HepG2 (cell line): Measurements from ENCODE around the gene HSD3B7. TPM values are rescaled to one million over a fixed set of nuclear protein-coding genes. Genes with fewer than 3 reads are reported as not detected.

ENCODE experiments used
- ATRX ChIP-seq: sonication (generic); formaldehyde crosslinking; IDR thresholded peaks from 2 replicates; pipeline ENCODE4 v1.4.0; 2020; ENCODE audit warnings: missing genetic modification reagents, borderline replicate concordance
- EEA1 ChIP-seq: sonication (generic); formaldehyde crosslinking; IDR thresholded peaks from 2 replicates; pipeline ENCODE4 v1.5.1; 2020; ENCODE audit warnings: mild to moderate bottlenecking, missing genetic modification reagents, borderline replicate concordance
- FOXJ3 ChIP-seq: sonication (generic); formaldehyde crosslinking; IDR thresholded peaks from 2 replicates; pipeline ENCODE4 v1.4.0; 2020; ENCODE audit warnings: missing genetic modification reagents, mild to moderate bottlenecking, borderline replicate concordance
- GFI1 ChIP-seq: sonication (generic); formaldehyde crosslinking; IDR thresholded peaks from 2 replicates; pipeline ENCODE4 v1.5.0; 2020; ENCODE audit warnings: missing genetic modification reagents, mild to moderate bottlenecking, borderline replicate concordance
- HIVEP1 ChIP-seq: sonication (generic); formaldehyde crosslinking; IDR thresholded peaks from 2 replicates; pipeline ENCODE4 v1.4.0; 2020; ENCODE audit warnings: mild to moderate bottlenecking, missing genetic modification reagents
- IKZF1 ChIP-seq: fragments of 450-650 bp; IDR thresholded peaks from 2 replicates; pipeline ENCODE4 v1.7.1; 2016
- KLF11 ChIP-seq: IDR thresholded peaks from 2 replicates; pipeline ENCODE4 v1.6.1; 2016; ENCODE audit warnings: missing compliant biosample characterization
- MIER2 ChIP-seq: IDR thresholded peaks from 2 replicates; pipeline ENCODE4 v1.6.1; 2016; ENCODE audit warnings: missing biosample characterization, missing genetic modification reagents
- NCOA5 ChIP-seq: sonication (generic); formaldehyde crosslinking; IDR thresholded peaks from 2 replicates; pipeline ENCODE4 v1.4.0; 2020; ENCODE audit warnings: missing genetic modification reagents
- NKX3-1 ChIP-seq: sonication (generic); formaldehyde crosslinking; IDR thresholded peaks from 2 replicates; pipeline ENCODE4 v1.5.0; 2020; ENCODE audit warnings: missing genetic modification reagents
- XBP1 ChIP-seq: sonication (generic); formaldehyde crosslinking; IDR thresholded peaks from 2 replicates; pipeline ENCODE4 v1.5.0; 2020; ENCODE audit warnings: missing genetic modification reagents
- XRCC5 ChIP-seq: fragments of 200-400 bp; formaldehyde crosslinking; optimal IDR thresholded peaks from 2 replicates; pipeline ENCODE3; 2017; ENCODE audit warnings: mild to moderate bottlenecking, low read length
- ZNF234 ChIP-seq: sonication (generic); formaldehyde crosslinking; conservative IDR thresholded peaks from 2 replicates; pipeline ENCODE4 v1.5.1; 2020; ENCODE audit warnings: mild to moderate bottlenecking, missing genetic modification reagents
- ZNF772 ChIP-seq: sonication (generic); formaldehyde crosslinking; IDR thresholded peaks from 2 replicates; pipeline ENCODE4 v1.5.0; 2020; ENCODE audit warnings: mild to moderate bottlenecking, missing genetic modification reagents
- polyA plus RNA-seq, 8 experiments: library from polyadenylated mRNA; depleted of rRNA in 3 of 8; stranded (reverse) in 7 of 8; unstranded in 1 of 8; fragments of >200 nt; fragmentation: Illumina TruSeq in 4 of 8; extraction: Trizol in 4 of 8; gene quantifications; 2 replicates each; pipeline versions ENCODE4 v1.2.1 to v1.2.3, GENCODE V29; 2011 to 2016; ENCODE audit warnings: low read depth in 4 of 8, missing spikeins in 1 of 8, mixed read lengths in 1 of 8; ENCODE audit not compliant: insufficient read depth in 1 of 8
- total RNA-seq, 5 experiments: library from RNA; depleted of rRNA; stranded (reverse); fragments of >200 nt; fragmentation: Illumina TruSeq; extraction: Trizol; gene quantifications; 2 replicates each; pipeline ENCODE4 v1.2.3, GENCODE V29; 2016; ENCODE audit warnings: low read depth in 1 of 5
- TF ChIP-seq, protein P1 (sequence below): sonication (generic); formaldehyde crosslinking; IDR thresholded peaks from 2 replicates; pipeline ENCODE4 v1.4.0; 2020; ENCODE audit warnings: missing genetic modification reagents
- TF ChIP-seq, protein P2 (sequence below): sonication (generic); formaldehyde crosslinking; conservative IDR thresholded peaks from 2 replicates; pipeline ENCODE4 v1.8.1; 2023; ENCODE audit warnings: missing genetic modification reagents
- TF ChIP-seq, protein P3 (sequence below): sonication (generic); formaldehyde crosslinking; IDR thresholded peaks from 2 replicates; pipeline ENCODE4 v1.4.0; 2020; ENCODE audit warnings: mild to moderate bottlenecking, missing genetic modification reagents
- TF ChIP-seq, protein P4 (sequence below): sonication (generic); formaldehyde crosslinking; IDR thresholded peaks from 2 replicates; pipeline ENCODE4 v1.5.0; 2020; ENCODE audit warnings: missing genetic modification reagents, mild to moderate bottlenecking, borderline replicate concordance
- TF ChIP-seq, protein P5 (sequence below): sonication (generic); formaldehyde crosslinking; IDR thresholded peaks from 2 replicates; pipeline ENCODE4 v1.4.0; 2020; ENCODE audit warnings: missing genetic modification reagents
- TF ChIP-seq, protein P6 (sequence below), 2 experiments: fragments of 450-650 bp in 1 of 2; sonication (generic) in 1 of 2; formaldehyde crosslinking; IDR thresholded peaks; 2 replicates each; pipeline versions ENCODE4 v1.5.0 to v1.8.0; 2020 to 2022; ENCODE audit warnings: mild to moderate bottlenecking in 1 of 2, missing genetic modification reagents in 1 of 2
- TF ChIP-seq, protein P7 (sequence below): sonication (generic); formaldehyde crosslinking; IDR thresholded peaks from 2 replicates; pipeline ENCODE4 v1.4.0; 2020; ENCODE audit warnings: missing genetic modification reagents, borderline replicate concordance

Gene HSD3B7
- total and polyA plus RNA-seq, 2 of the 13 experiments (the other 11 are each of a cell fraction or from before 2014, with no cell fraction given) = 32.9 to 69.7 TPM

DNA sequence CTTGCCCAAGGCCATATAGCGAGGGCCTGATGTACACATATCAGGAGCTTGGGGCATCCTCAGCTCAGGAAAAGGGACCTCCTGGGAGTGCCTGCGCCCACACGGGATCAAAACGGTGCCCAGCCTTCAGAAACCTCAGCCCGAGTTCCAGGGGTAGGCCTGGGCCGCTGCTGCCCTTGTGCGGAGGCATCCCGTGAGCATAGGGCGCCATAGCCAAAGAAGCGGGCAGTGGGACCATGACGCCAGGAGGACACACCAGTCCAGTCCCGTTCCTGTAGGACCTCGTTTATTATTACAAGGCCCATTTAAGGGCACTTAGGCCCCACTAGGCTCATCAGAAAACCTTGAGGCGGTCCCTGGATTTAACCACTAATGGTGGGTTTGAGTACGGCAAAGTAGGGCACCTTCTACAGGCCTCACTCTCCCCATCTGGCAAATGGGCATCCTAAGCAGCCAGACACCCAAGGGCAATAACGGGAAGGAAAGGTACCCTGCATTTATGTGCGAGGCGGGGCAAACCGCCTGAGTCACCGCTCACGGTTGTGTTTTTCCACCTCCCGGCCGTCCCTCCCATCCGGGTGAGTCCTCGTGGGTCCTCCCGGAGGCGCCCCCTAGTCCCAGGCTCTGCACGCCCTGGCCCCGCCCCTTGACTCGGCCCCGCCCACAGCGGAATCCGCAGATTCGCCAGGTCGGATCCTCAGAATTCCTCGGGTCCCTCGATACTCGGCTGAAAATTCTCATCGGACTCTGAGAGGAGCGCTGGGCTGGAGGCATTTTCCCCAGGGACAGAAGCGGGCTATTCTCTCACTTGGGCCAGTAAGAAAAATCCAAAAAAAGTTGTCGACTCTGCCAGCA, 28.2 kb upstream of the HSD3B7 start (continued):
- TF ChIP-seq, protein P1, sequence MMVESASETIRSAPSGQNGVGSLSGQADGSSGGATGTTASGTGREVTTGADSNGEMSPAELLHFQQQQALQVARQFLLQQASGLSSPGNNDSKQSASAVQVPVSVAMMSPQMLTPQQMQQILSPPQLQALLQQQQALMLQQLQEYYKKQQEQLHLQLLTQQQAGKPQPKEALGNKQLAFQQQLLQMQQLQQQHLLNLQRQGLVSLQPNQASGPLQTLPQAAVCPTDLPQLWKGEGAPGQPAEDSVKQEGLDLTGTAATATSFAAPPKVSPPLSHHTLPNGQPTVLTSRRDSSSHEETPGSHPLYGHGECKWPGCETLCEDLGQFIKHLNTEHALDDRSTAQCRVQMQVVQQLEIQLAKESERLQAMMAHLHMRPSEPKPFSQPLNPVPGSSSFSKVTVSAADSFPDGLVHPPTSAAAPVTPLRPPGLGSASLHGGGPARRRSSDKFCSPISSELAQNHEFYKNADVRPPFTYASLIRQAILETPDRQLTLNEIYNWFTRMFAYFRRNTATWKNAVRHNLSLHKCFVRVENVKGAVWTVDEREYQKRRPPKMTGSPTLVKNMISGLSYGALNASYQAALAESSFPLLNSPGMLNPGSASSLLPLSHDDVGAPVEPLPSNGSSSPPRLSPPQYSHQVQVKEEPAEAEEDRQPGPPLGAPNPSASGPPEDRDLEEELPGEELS (CRISPR knock-in tag) = 0 out of 2 replicates have a peak, but pooled peaks have one; percentile 16
- TF ChIP-seq, protein P2, sequence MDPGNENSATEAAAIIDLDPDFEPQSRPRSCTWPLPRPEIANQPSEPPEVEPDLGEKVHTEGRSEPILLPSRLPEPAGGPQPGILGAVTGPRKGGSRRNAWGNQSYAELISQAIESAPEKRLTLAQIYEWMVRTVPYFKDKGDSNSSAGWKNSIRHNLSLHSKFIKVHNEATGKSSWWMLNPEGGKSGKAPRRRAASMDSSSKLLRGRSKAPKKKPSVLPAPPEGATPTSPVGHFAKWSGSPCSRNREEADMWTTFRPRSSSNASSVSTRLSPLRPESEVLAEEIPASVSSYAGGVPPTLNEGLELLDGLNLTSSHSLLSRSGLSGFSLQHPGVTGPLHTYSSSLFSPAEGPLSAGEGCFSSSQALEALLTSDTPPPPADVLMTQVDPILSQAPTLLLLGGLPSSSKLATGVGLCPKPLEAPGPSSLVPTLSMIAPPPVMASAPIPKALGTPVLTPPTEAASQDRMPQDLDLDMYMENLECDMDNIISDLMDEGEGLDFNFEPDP (CRISPR knock-in tag) = peak; percentile 72; the same call in 1 of the 2 replicates
- TF ChIP-seq, protein P3, sequence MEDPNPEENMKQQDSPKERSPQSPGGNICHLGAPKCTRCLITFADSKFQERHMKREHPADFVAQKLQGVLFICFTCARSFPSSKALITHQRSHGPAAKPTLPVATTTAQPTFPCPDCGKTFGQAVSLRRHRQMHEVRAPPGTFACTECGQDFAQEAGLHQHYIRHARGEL = no peak
- TF ChIP-seq XRCC5 = peak; percentile 37
- peak; percentile 57; the same call in 1 of the 2 replicates for TF ChIP-seq FOXJ3 (CRISPR knock-in tag)
- TF ChIP-seq GFI1 = no peak
- peak; percentile 37; the same call in 1 of the 2 replicates for TF ChIP-seq KLF11
- no peak for TF ChIP-seq IKZF1
- no peak for TF ChIP-seq EEA1 (CRISPR knock-in tag)
- no peak for TF ChIP-seq ZNF234 (CRISPR knock-in tag)
- TF ChIP-seq, protein P4, sequence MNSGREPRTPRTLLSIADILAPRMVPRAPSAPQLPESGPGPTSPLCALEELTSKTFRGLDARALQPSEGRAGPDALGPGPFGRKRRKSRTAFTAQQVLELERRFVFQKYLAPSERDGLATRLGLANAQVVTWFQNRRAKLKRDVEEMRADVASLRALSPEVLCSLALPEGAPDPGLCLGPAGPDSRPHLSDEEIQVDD (CRISPR knock-in tag) = peak; percentile 72; the same call in 1 of the 2 replicates
- TF ChIP-seq, protein P5, sequence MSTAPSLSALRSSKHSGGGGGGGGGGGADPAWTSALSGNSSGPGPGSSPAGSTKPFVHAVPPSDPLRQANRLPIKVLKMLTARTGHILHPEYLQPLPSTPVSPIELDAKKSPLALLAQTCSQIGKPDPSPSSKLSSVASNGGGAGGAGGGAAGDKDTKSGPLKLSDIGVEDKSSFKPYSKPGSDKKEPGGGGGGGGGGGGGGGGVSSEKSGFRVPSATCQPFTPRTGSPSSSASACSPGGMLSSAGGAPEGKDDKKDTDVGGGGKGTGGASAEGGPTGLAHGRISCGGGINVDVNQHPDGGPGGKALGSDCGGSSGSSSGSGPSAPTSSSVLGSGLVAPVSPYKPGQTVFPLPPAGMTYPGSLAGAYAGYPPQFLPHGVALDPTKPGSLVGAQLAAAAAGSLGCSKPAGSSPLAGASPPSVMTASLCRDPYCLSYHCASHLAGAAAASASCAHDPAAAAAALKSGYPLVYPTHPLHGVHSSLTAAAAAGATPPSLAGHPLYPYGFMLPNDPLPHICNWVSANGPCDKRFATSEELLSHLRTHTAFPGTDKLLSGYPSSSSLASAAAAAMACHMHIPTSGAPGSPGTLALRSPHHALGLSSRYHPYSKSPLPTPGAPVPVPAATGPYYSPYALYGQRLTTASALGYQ (CRISPR knock-in tag) = no peak
- TF ChIP-seq HIVEP1 (CRISPR knock-in tag) = peak; percentile 64; the same call in 1 of the 2 replicates
- TF ChIP-seq ATRX (CRISPR knock-in tag) = no peak
- peak; percentile 19; the same call in 1 of the 2 replicates for TF ChIP-seq NKX3-1 (CRISPR knock-in tag)
- TF ChIP-seq MIER2 (CRISPR knock-in tag) = no peak; the same call in 1 of the 2 replicates
- peak; percentile 77; the same call in 1 of the 2 replicates for TF ChIP-seq ZNF772 (CRISPR knock-in tag)
- TF ChIP-seq XBP1 (CRISPR knock-in tag) = no peak
- no peak for TF ChIP-seq NCOA5 (CRISPR knock-in tag)
- TF ChIP-seq, protein P6, sequence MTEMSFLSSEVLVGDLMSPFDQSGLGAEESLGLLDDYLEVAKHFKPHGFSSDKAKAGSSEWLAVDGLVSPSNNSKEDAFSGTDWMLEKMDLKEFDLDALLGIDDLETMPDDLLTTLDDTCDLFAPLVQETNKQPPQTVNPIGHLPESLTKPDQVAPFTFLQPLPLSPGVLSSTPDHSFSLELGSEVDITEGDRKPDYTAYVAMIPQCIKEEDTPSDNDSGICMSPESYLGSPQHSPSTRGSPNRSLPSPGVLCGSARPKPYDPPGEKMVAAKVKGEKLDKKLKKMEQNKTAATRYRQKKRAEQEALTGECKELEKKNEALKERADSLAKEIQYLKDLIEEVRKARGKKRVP (CRISPR knock-in tag; IDR thresholded peaks at IDR 0.05) = no peak
- TF ChIP-seq, protein P7, sequence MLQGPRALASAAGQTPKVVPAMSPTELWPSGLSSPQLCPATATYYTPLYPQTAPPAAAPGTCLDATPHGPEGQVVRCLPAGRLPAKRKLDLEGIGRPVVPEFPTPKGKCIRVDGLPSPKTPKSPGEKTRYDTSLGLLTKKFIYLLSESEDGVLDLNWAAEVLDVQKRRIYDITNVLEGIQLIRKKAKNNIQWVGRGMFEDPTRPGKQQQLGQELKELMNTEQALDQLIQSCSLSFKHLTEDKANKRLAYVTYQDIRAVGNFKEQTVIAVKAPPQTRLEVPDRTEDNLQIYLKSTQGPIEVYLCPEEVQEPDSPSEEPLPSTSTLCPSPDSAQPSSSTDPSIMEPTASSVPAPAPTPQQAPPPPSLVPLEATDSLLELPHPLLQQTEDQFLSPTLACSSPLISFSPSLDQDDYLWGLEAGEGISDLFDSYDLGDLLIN (CRISPR knock-in tag) = peak; percentile 54; the same call in 1 of the 2 replicates
